B cell (primary cell): ENCODE measurements around the gene CDH13.

ENCODE experiments used
- EZH2 ChIP-seq: IDR thresholded peaks from 2 replicates; pipeline ENCODE4 v1.6.1; 2012; ENCODE audit warnings: borderline replicate concordance, low read depth, mild to moderate bottlenecking, moderate library complexity, low read length; ENCODE audit not compliant: insufficient read depth, poor library complexity, severe bottlenecking
- TF ChIP-seq, protein P1 (sequence below): fragments of 200-600 bp; IDR thresholded peaks from one replicate; pipeline ENCODE4 v1.8.0; 2022; ENCODE audit warnings: antibody characterized with exemption, mild to moderate bottlenecking

- TF ChIP-seq, protein P1, sequence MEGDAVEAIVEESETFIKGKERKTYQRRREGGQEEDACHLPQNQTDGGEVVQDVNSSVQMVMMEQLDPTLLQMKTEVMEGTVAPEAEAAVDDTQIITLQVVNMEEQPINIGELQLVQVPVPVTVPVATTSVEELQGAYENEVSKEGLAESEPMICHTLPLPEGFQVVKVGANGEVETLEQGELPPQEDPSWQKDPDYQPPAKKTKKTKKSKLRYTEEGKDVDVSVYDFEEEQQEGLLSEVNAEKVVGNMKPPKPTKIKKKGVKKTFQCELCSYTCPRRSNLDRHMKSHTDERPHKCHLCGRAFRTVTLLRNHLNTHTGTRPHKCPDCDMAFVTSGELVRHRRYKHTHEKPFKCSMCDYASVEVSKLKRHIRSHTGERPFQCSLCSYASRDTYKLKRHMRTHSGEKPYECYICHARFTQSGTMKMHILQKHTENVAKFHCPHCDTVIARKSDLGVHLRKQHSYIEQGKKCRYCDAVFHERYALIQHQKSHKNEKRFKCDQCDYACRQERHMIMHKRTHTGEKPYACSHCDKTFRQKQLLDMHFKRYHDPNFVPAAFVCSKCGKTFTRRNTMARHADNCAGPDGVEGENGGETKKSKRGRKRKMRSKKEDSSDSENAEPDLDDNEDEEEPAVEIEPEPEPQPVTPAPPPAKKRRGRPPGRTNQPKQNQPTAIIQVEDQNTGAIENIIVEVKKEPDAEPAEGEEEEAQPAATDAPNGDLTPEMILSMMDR: no peak
- TF ChIP-seq EZH2: no peak
Observed at GRCh38 chr16:83059237-83059636, 432.5 kb downstream of the CDH13 start.
